B cell (primary cell): ENCODE data around the gene BPIFB6.

Experiments
- CTCF ChIP-seq: fragments of 200-600 bp; IDR thresholded peaks from one replicate; pipeline ENCODE4 v1.8.0; 2022; ENCODE audit warnings: antibody characterized with exemption, mild to moderate bottlenecking
- EZH2 ChIP-seq: IDR thresholded peaks from 2 replicates; pipeline ENCODE4 v1.6.1; 2012; ENCODE audit warnings: borderline replicate concordance, low read depth, mild to moderate bottlenecking, moderate library complexity, low read length; ENCODE audit not compliant: insufficient read depth, poor library complexity, severe bottlenecking

- TF ChIP-seq CTCF (no peak), EZH2 (no peak)
Observed at GRCh38 chr20:33024609-33025317, 6.7 kb upstream of the BPIFB6 start.
